Gastroesophageal sphincter (tissue), 3 donors: ENCODE measurements around the gene SIRT4.

ENCODE experiments used
- CTCF ChIP-seq, 4 experiments: fragments of 200-600 bp in 2 of 4; fragments of 450-650 bp in 2 of 4; sonication (generic) in 1 of 4; IDR thresholded peaks; one replicate each; pipeline ENCODE4 v1.5.1; 2017 to 2019; ENCODE audit warnings: antibody characterized with exemption in 4 of 4, mild to moderate bottlenecking in 2 of 4, moderate library complexity in 2 of 4
- EP300 ChIP-seq: sonication (generic); formaldehyde crosslinking; IDR thresholded peaks from one replicate; pipeline ENCODE4 v1.6.1; 2017; ENCODE audit warnings: antibody characterized with exemption, mild to moderate bottlenecking
- POLR2A ChIP-seq, 2 donors: fragments of 450-650 bp; IDR thresholded peaks; one replicate each; pipeline ENCODE4 v1.6.1; 2017; ENCODE audit warnings: antibody characterized with exemption in 2 of 2, mild to moderate bottlenecking in 2 of 2, moderate library complexity in 1 of 2
- POLR2AphosphoS5 ChIP-seq: sonication (generic); formaldehyde crosslinking; IDR thresholded peaks from one replicate; pipeline ENCODE4 v1.6.1; 2017; ENCODE audit warnings: antibody characterized with exemption

GRCh38 chr12:120359128-120359527 is 57.0 kb downstream of the SIRT4 start:
- TF ChIP-seq CTCF (IDR thresholded peaks at IDR 0.05): no peak
- TF ChIP-seq POLR2A (IDR thresholded peaks at IDR 0.05): no peak
- no peak for TF ChIP-seq POLR2AphosphoS5
- no peak for TF ChIP-seq EP300
